GM19438 (cell line): ENCODE measurements around the gene ASB2.

Experiments used
- ATAC-seq: cut with Tn5 transposase; IDR thresholded peaks from one replicate; pipeline ENCODE4 v1.9.1; 2021; ENCODE audit warnings: low read depth; ENCODE audit not compliant: unreplicated experiment

ASB2 gene

GRCh38 chr14:93930989-93931307, 45.4 kb downstream of the ASB2 start:
- ATAC-seq: no peak

GRCh38 chr14:93930296-93930988, 45.9 kb downstream of the ASB2 start:
- no peak for ATAC-seq

GRCh38 chr14:93929657-93930056, 46.7 kb downstream of the ASB2 start:
- ATAC-seq: no peak

- no peak for ATAC-seq
Observed at GRCh38 chr14:93929048-93929535, 47.3 kb downstream of the ASB2 start.

- ATAC-seq: no peak
Observed at GRCh38 chr14:93928184-93929047, 48.0 kb downstream of the ASB2 start.

- ATAC-seq: no peak
Observed at GRCh38 chr14:93927800-93928145, 48.6 kb downstream of the ASB2 start.

GRCh38 chr14:93926873-93927799, 49.2 kb downstream of the ASB2 start, which contains the start of gene FAM181A:
FAM181A (plus strand) TSS chr14:93927344; CDS start chr14:93928286, 942 bp downstream.
- no peak for ATAC-seq

GRCh38 chr14:93926245-93926872, 50.0 kb downstream of the ASB2 start:
- ATAC-seq: no peak

GRCh38 chr14:93925374-93925895, 50.9 kb downstream of the ASB2 start:
- no peak for ATAC-seq

GRCh38 chr14:93924592-93925355, 51.6 kb downstream of the ASB2 start:
- no peak for ATAC-seq

- ATAC-seq: no peak
Observed at GRCh38 chr14:93923626-93924025, 52.7 kb downstream of the ASB2 start.

GRCh38 chr14:93921001-93921806, 55.2 kb downstream of the ASB2 start:
- ATAC-seq: no peak

- ATAC-seq: no peak
Observed at GRCh38 chr14:93917141-93917540, 59.2 kb downstream of the ASB2 start.

- ATAC-seq: no peak
Observed at GRCh38 chr14:93916498-93916897, 59.9 kb downstream of the ASB2 start.

- ATAC-seq: no peak
Observed at GRCh38 chr14:93915800-93916199, 60.6 kb downstream of the ASB2 start.

- ATAC-seq: no peak
Observed at GRCh38 chr14:93915070-93915705, 61.2 kb downstream of the ASB2 start.

- no peak for ATAC-seq
Observed at GRCh38 chr14:93914278-93914677, 62.1 kb downstream of the ASB2 start.

GRCh38 chr14:93912782-93913181, 63.6 kb downstream of the ASB2 start:
- ATAC-seq: no peak
